SKM-1 (cell line): ENCODE data around the gene MSI2.

Source experiments
- DNase-seq: peaks from one replicate; lab custom pipeline; 2025; ENCODE audit not compliant: unreplicated experiment; lab: John Stamatoyannopoulos, UW

MSI2 gene

GRCh38 chr17:57622683-57623433 is 366.5 kb downstream of the MSI2 start:
- DNase-seq = no peak

GRCh38 chr17:57623620-57624019 is 367.3 kb downstream of the MSI2 start:
- DNase-seq = no peak

GRCh38 chr17:57624386-57624785 is 368.1 kb downstream of the MSI2 start:
- DNase-seq = no peak

- DNase-seq = no peak
Observed at GRCh38 chr17:57625511-57625910, 369.2 kb downstream of the MSI2 start.

- DNase-seq = no peak
Observed at GRCh38 chr17:57625957-57626356, 369.6 kb downstream of the MSI2 start.

GRCh38 chr17:57626520-57627210 is 370.3 kb downstream of the MSI2 start:
- no peak for DNase-seq

- DNase-seq = no peak
Observed at GRCh38 chr17:57627591-57627990, 371.3 kb downstream of the MSI2 start.

- DNase-seq = no peak
Observed at GRCh38 chr17:57628421-57628820, 372.1 kb downstream of the MSI2 start.

- DNase-seq = no peak
Observed at GRCh38 chr17:57629470-57629869, 373.1 kb downstream of the MSI2 start.

- DNase-seq = no peak
Observed at GRCh38 chr17:57629886-57630285, 373.6 kb downstream of the MSI2 start.

GRCh38 chr17:57630736-57631135 is 374.4 kb downstream of the MSI2 start:
- no peak for DNase-seq

- no peak for DNase-seq
Observed at GRCh38 chr17:57631871-57632270, 375.5 kb downstream of the MSI2 start.

GRCh38 chr17:57632294-57632693 is 376.0 kb downstream of the MSI2 start:
- no peak for DNase-seq

GRCh38 chr17:57633236-57633635 is 376.9 kb downstream of the MSI2 start:
- no peak for DNase-seq

GRCh38 chr17:57634713-57635465 is 378.6 kb downstream of the MSI2 start:
- no peak for DNase-seq

GRCh38 chr17:57636274-57636673 is 380.0 kb downstream of the MSI2 start:
- DNase-seq = no peak

GRCh38 chr17:57636985-57637665 is 380.8 kb downstream of the MSI2 start:
- DNase-seq = no peak

- no peak for DNase-seq
Observed at GRCh38 chr17:57637666-57638010, 381.3 kb downstream of the MSI2 start.

GRCh38 chr17:57638284-57638683 is 382.0 kb downstream of the MSI2 start:
- DNase-seq = no peak

GRCh38 chr17:57639381-57639780 is 383.1 kb downstream of the MSI2 start:
- DNase-seq = no peak

GRCh38 chr17:57640079-57640478 is 383.8 kb downstream of the MSI2 start:
- no peak for DNase-seq
